Left forelimb (tissue), 1 donor: ENCODE results near the gene CA5A.
A peak's percentile ranks its signal among the peaks of the same experiment; 100 is the strongest.
"Not testable (repeated sequence)": the region's sequence is repeated elsewhere in the genome, so short reads cannot be mapped to it uniquely, and the experiment has no call there.

ENCODE experiments used
- DNase-seq: peaks from one replicate; pipeline ENCODE4 v3.0.0-alpha.2; 2018; ENCODE audit warnings: low spot score

The CA5A gene

GRCh38 chr16:87894005-87894404 lies 42.3 kb downstream of the CA5A start:
- DNase-seq, result not testable (repeated sequence)

- no peak for DNase-seq
Measured at GRCh38 chr16:87891764-87892163, 44.6 kb downstream of the CA5A start.

GRCh38 chr16:87889762-87890161 lies 46.6 kb downstream of the CA5A start:
- DNase-seq, result not testable (repeated sequence)

- not testable (repeated sequence) for DNase-seq
Measured at GRCh38 chr16:87888346-87888745, 48.0 kb downstream of the CA5A start.

GRCh38 chr16:87887931-87888330 lies 48.4 kb downstream of the CA5A start:
- not testable (repeated sequence) for DNase-seq

- not testable (repeated sequence) for DNase-seq
Measured at GRCh38 chr16:87885371-87885967, 50.9 kb downstream of the CA5A start.

GRCh38 chr16:87882436-87883019 lies 53.8 kb downstream of the CA5A start:
- DNase-seq, result no peak

- no peak for DNase-seq
Measured at GRCh38 chr16:87881324-87882200, 54.8 kb downstream of the CA5A start.

- no peak for DNase-seq
Measured at GRCh38 chr16:87880117-87880696, 56.1 kb downstream of the CA5A start.

GRCh38 chr16:87879411-87880013 lies 56.8 kb downstream of the CA5A start:
- not testable (repeated sequence) for DNase-seq

GRCh38 chr16:87878704-87879103 lies 57.6 kb downstream of the CA5A start:
- no peak for DNase-seq

- DNase-seq, result no peak
Measured at GRCh38 chr16:87877942-87878507, 58.3 kb downstream of the CA5A start.

GRCh38 chr16:87874639-87875427 lies 61.5 kb downstream of the CA5A start:
- DNase-seq, result no peak

- peak; percentile 55 for DNase-seq
Measured at GRCh38 chr16:87870418-87871291, 65.7 kb downstream of the CA5A start.

- DNase-seq, result peak; percentile 44
Measured at GRCh38 chr16:87869879-87870417, 66.4 kb downstream of the CA5A start.

- DNase-seq, result peak; percentile 86
Measured at GRCh38 chr16:87869061-87869878, 67.1 kb downstream of the CA5A start, which contains the start of gene SLC7A5. TSS of gene SLC7A5 (minus strand) at chr16:87869507. CDS start at chr16:87869422, 85 bp downstream.

GRCh38 chr16:87868254-87869029 lies 67.9 kb downstream of the CA5A start:
- peak; percentile 26 for DNase-seq
